GM12878 (cell line): ENCODE measurements around the gene FAM118B. TPM values are rescaled to one million over a fixed set of nuclear protein-coding genes. Genes with fewer than 3 reads are reported as not detected.

Source experiments
- BMI1 ChIP-seq: fragments of 450-650 bp; IDR thresholded peaks from 2 replicates; pipeline ENCODE4 v1.6.1; 2016; ENCODE audit warnings: mild to moderate bottlenecking, moderate library complexity, borderline replicate concordance
- FOXK2 ChIP-seq: fragments of 450-650 bp; IDR thresholded peaks from 2 replicates; pipeline ENCODE4 v1.6.1; 2017; ENCODE audit warnings: mild to moderate bottlenecking, moderate library complexity
- GATAD2B ChIP-seq: fragments of 450-650 bp; conservative IDR thresholded peaks from 2 replicates; pipeline ENCODE4 v1.6.1; 2017; ENCODE audit warnings: low read depth, mild to moderate bottlenecking, moderate library complexity
- HDAC6 ChIP-seq: fragments of 200-600 bp; sonication (generic); IDR thresholded peaks from one replicate; pipeline ENCODE4 v1.8.0; 2017; ENCODE audit warnings: antibody characterized with exemption; ENCODE audit not compliant: unreplicated experiment
- IKZF1 ChIP-seq: fragments of 450-650 bp; conservative IDR thresholded peaks from 2 replicates; pipeline ENCODE4 v1.6.1; 2017; ENCODE audit warnings: antibody characterized with exemption, mild to moderate bottlenecking
- KLF5 ChIP-seq: fragments of 450-650 bp; IDR thresholded peaks from 2 replicates; pipeline ENCODE4 v1.6.1; 2014; ENCODE audit warnings: mild to moderate bottlenecking; ENCODE audit not compliant: partially characterized antibody
- RELA ChIP-seq: fragments of 450-650 bp; IDR thresholded peaks from 2 replicates; pipeline ENCODE4 v1.8.0; 2014; ENCODE audit warnings: borderline replicate concordance; ENCODE audit not compliant: partially characterized antibody
- SMAD1 ChIP-seq: fragments of 450-650 bp; IDR thresholded peaks from 2 replicates; pipeline ENCODE4 v1.6.1; 2018; ENCODE audit warnings: mild to moderate bottlenecking, low read depth; ENCODE audit not compliant: partially characterized antibody
- SMC3 ChIP-seq: IDR thresholded peaks from 2 replicates; pipeline ENCODE4 v1.6.1; 2011; ENCODE audit warnings: low read length, improper control_type of control experiment, borderline replicate concordance
- SRF ChIP-seq, 2 experiments: IDR thresholded peaks; 2 replicates each; pipeline ENCODE4 v1.6.1; 2011; ENCODE audit warnings: low read depth in 2 of 2, low read length in 2 of 2, mild to moderate bottlenecking in 1 of 2, moderate library complexity in 1 of 2
- YBX1 ChIP-seq: fragments of 450-650 bp; IDR thresholded peaks from 2 replicates; pipeline ENCODE4 v1.6.1; 2016; ENCODE audit warnings: antibody characterized with exemption
- ZNF24 ChIP-seq: fragments of 450-650 bp; IDR thresholded peaks from 2 replicates; pipeline ENCODE4 v1.6.1; 2017; ENCODE audit warnings: antibody characterized with exemption, mild to moderate bottlenecking
- polyA plus RNA-seq, 11 experiments: library from polyadenylated mRNA; depleted of rRNA in 4 of 11; unstranded in 6 of 11; stranded (reverse) in 5 of 11; fragments of >200 nt; fragmentation: Nextera tagmentation in 4 of 11; fragmentation: Illumina TruSeq in 1 of 11; extraction: Ambion mirVana in 4 of 11; extraction: Trizol in 1 of 11; gene quantifications; 1 replicate in 1 of 11; 2 replicates in 10 of 11; pipeline versions ENCODE4 v1.2.1 to v1.2.3, GENCODE V29; 2011 to 2016; ENCODE audit warnings: inconsistent platforms in 2 of 11, missing spikeins in 2 of 11, low read depth in 1 of 11
- total RNA-seq, 4 experiments: library from RNA; depleted of rRNA in 3 of 4; stranded (reverse); fragments of >200 nt in 3 of 4; fragmentation: Illumina TruSeq in 1 of 4; extraction: Trizol in 1 of 4; gene quantifications; 2 replicates each; pipeline versions ENCODE4 v1.2.1 to v1.2.3, GENCODE V29; 2013 to 2021
- TF ChIP-seq, protein P1 (sequence below): fragments of 450-650 bp; conservative IDR thresholded peaks from 2 replicates; pipeline ENCODE4 v1.6.1; 2017; ENCODE audit warnings: mild to moderate bottlenecking, moderate library complexity
- TF ChIP-seq, protein P2 (sequence below): IDR thresholded peaks from 2 replicates; pipeline ENCODE4 v1.6.1; 2012; ENCODE audit warnings: low read length, inconsistent platforms
- TF ChIP-seq, protein P3 (sequence below): IDR thresholded peaks from 2 replicates; pipeline ENCODE4 v1.6.1; 2012; ENCODE audit warnings: improper control_type of control experiment, low read depth, low read length; ENCODE audit not compliant: insufficient replicate concordance
- TF ChIP-seq, protein P4 (sequence below): fragments of 450-650 bp; IDR thresholded peaks from 2 replicates; pipeline ENCODE4 v1.6.1; 2017; ENCODE audit warnings: mild to moderate bottlenecking, moderate library complexity
- TF ChIP-seq, protein P5 (sequence below): fragments of 150-350 bp; IDR thresholded peaks from 2 replicates; pipeline ENCODE4 v1.6.1; 2014; ENCODE audit warnings: mild to moderate bottlenecking, low read depth, low read length

FAM118B gene
- total and polyA plus RNA-seq, 10 of the 15 experiments (the other 5 are each of a cell fraction or from before 2014, with no cell fraction given) = 12.8 to 29.7 (median 16.5) TPM

DNA sequence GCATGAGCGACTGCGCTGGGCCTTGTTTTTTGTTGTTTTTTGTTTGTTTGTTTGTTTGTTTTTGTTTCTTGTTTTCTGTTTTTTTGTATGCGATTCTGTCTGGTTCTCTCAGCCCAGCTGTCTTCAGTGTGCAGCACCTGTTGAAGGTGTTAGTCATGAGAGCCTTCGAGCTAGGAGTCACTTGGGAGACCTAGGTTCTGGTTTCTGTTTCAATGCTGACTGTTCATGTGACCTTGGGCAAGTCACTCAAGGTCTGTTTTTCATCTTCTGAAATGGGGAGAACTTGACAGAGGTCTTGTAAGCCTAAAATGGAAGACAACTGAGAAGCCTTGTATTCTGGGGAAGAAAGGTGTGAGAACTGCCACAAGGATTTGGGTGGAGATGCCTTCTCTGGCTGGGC is 94.1 kb downstream of the FAM118B start (continued):
- TF ChIP-seq, protein P1, sequence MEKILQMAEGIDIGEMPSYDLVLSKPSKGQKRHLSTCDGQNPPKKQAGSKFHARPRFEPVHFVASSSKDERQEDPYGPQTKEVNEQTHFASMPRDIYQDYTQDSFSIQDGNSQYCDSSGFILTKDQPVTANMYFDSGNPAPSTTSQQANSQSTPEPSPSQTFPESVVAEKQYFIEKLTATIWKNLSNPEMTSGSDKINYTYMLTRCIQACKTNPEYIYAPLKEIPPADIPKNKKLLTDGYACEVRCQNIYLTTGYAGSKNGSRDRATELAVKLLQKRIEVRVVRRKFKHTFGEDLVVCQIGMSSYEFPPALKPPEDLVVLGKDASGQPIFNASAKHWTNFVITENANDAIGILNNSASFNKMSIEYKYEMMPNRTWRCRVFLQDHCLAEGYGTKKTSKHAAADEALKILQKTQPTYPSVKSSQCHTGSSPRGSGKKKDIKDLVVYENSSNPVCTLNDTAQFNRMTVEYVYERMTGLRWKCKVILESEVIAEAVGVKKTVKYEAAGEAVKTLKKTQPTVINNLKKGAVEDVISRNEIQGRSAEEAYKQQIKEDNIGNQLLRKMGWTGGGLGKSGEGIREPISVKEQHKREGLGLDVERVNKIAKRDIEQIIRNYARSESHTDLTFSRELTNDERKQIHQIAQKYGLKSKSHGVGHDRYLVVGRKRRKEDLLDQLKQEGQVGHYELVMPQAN = no peak
- no peak for TF ChIP-seq FOXK2
- no peak for TF ChIP-seq SRF (IDR thresholded peaks at IDR 0.05; ENCODE audit: low read depth in 2 of 2, low read length in 2 of 2)
- TF ChIP-seq ZNF24 = no peak
- TF ChIP-seq, protein P2, sequence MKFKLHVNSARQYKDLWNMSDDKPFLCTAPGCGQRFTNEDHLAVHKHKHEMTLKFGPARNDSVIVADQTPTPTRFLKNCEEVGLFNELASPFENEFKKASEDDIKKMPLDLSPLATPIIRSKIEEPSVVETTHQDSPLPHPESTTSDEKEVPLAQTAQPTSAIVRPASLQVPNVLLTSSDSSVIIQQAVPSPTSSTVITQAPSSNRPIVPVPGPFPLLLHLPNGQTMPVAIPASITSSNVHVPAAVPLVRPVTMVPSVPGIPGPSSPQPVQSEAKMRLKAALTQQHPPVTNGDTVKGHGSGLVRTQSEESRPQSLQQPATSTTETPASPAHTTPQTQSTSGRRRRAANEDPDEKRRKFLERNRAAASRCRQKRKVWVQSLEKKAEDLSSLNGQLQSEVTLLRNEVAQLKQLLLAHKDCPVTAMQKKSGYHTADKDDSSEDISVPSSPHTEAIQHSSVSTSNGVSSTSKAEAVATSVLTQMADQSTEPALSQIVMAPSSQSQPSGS = no peak
- TF ChIP-seq SMAD1 = no peak
- no peak for TF ChIP-seq BMI1
- no peak for TF ChIP-seq KLF5
- no peak for TF ChIP-seq HDAC6
- no peak for TF ChIP-seq YBX1
- TF ChIP-seq, protein P3, sequence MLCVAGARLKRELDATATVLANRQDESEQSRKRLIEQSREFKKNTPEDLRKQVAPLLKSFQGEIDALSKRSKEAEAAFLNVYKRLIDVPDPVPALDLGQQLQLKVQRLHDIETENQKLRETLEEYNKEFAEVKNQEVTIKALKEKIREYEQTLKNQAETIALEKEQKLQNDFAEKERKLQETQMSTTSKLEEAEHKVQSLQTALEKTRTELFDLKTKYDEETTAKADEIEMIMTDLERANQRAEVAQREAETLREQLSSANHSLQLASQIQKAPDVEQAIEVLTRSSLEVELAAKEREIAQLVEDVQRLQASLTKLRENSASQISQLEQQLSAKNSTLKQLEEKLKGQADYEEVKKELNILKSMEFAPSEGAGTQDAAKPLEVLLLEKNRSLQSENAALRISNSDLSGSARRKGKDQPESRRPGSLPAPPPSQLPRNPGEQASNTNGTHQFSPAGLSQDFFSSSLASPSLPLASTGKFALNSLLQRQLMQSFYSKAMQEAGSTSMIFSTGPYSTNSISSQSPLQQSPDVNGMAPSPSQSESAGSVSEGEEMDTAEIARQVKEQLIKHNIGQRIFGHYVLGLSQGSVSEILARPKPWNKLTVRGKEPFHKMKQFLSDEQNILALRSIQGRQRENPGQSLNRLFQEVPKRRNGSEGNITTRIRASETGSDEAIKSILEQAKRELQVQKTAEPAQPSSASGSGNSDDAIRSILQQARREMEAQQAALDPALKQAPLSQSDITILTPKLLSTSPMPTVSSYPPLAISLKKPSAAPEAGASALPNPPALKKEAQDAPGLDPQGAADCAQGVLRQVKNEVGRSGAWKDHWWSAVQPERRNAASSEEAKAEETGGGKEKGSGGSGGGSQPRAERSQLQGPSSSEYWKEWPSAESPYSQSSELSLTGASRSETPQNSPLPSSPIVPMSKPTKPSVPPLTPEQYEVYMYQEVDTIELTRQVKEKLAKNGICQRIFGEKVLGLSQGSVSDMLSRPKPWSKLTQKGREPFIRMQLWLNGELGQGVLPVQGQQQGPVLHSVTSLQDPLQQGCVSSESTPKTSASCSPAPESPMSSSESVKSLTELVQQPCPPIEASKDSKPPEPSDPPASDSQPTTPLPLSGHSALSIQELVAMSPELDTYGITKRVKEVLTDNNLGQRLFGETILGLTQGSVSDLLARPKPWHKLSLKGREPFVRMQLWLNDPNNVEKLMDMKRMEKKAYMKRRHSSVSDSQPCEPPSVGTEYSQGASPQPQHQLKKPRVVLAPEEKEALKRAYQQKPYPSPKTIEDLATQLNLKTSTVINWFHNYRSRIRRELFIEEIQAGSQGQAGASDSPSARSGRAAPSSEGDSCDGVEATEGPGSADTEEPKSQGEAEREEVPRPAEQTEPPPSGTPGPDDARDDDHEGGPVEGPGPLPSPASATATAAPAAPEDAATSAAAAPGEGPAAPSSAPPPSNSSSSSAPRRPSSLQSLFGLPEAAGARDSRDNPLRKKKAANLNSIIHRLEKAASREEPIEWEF = no peak
- no peak for TF ChIP-seq IKZF1
- TF ChIP-seq, protein P4, sequence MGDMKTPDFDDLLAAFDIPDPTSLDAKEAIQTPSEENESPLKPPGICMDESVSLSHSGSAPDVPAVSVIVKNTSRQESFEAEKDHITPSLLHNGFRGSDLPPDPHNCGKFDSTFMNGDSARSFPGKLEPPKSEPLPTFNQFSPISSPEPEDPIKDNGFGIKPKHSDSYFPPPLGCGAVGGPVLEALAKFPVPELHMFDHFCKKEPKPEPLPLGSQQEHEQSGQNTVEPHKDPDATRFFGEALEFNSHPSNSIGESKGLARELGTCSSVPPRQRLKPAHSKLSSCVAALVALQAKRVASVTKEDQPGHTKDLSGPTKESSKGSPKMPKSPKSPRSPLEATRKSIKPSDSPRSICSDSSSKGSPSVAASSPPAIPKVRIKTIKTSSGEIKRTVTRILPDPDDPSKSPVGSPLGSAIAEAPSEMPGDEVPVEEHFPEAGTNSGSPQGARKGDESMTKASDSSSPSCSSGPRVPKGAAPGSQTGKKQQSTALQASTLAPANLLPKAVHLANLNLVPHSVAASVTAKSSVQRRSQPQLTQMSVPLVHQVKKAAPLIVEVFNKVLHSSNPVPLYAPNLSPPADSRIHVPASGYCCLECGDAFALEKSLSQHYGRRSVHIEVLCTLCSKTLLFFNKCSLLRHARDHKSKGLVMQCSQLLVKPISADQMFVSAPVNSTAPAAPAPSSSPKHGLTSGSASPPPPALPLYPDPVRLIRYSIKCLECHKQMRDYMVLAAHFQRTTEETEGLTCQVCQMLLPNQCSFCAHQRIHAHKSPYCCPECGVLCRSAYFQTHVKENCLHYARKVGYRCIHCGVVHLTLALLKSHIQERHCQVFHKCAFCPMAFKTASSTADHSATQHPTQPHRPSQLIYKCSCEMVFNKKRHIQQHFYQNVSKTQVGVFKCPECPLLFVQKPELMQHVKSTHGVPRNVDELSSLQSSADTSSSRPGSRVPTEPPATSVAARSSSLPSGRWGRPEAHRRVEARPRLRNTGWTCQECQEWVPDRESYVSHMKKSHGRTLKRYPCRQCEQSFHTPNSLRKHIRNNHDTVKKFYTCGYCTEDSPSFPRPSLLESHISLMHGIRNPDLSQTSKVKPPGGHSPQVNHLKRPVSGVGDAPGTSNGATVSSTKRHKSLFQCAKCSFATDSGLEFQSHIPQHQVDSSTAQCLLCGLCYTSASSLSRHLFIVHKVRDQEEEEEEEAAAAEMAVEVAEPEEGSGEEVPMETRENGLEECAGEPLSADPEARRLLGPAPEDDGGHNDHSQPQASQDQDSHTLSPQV = no peak
- TF ChIP-seq SMC3 = no peak
- TF ChIP-seq, protein P5, sequence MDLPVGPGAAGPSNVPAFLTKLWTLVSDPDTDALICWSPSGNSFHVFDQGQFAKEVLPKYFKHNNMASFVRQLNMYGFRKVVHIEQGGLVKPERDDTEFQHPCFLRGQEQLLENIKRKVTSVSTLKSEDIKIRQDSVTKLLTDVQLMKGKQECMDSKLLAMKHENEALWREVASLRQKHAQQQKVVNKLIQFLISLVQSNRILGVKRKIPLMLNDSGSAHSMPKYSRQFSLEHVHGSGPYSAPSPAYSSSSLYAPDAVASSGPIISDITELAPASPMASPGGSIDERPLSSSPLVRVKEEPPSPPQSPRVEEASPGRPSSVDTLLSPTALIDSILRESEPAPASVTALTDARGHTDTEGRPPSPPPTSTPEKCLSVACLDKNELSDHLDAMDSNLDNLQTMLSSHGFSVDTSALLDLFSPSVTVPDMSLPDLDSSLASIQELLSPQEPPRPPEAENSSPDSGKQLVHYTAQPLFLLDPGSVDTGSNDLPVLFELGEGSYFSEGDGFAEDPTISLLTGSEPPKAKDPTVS = no peak
- no peak for TF ChIP-seq RELA
- no peak for TF ChIP-seq GATAD2B
